ENCODE data around the gene FAM216A. TPM values are rescaled to one million over a fixed set of nuclear protein-coding genes. Genes with fewer than 3 reads are reported as not detected.

Gene FAM216A
- total RNA-seq, 1 experiment from 2014 or later: 10.1 TPM

- no peaks in the 10 kb centered on the region for H3K4me1 ChIP-seq (ENCODE audit: control insufficient read depth in 1 of 2, insufficient read depth in 2 of 2, low read length in 2 of 2)
Measured at GRCh38 chr12:110537605-110538409, 69.2 kb downstream of the FAM216A start.

More at GRCh38 chr12:110537605-110538409, 69.2 kb downstream of the FAM216A start:
- H2AFZ ChIP-seq (ENCODE audit: low read depth, low read length, poor library complexity, severe bottlenecking): no peak overlapping the region
- TF ChIP-seq ZFX (IDR thresholded peaks at IDR 0.05): no peak
- TF ChIP-seq RAD21 (IDR thresholded peaks at IDR 0.05; ENCODE audit: low read depth): no peak
- TF ChIP-seq ZBTB33 (IDR thresholded peaks at IDR 0.05; ENCODE audit: extremely low read depth, insufficient replicate concordance, low read length): no peak
- TF ChIP-seq, protein P1, sequence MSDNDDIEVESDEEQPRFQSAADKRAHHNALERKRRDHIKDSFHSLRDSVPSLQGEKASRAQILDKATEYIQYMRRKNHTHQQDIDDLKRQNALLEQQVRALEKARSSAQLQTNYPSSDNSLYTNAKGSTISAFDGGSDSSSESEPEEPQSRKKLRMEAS (IDR thresholded peaks at IDR 0.05): no peak
- TF ChIP-seq, protein P2, sequence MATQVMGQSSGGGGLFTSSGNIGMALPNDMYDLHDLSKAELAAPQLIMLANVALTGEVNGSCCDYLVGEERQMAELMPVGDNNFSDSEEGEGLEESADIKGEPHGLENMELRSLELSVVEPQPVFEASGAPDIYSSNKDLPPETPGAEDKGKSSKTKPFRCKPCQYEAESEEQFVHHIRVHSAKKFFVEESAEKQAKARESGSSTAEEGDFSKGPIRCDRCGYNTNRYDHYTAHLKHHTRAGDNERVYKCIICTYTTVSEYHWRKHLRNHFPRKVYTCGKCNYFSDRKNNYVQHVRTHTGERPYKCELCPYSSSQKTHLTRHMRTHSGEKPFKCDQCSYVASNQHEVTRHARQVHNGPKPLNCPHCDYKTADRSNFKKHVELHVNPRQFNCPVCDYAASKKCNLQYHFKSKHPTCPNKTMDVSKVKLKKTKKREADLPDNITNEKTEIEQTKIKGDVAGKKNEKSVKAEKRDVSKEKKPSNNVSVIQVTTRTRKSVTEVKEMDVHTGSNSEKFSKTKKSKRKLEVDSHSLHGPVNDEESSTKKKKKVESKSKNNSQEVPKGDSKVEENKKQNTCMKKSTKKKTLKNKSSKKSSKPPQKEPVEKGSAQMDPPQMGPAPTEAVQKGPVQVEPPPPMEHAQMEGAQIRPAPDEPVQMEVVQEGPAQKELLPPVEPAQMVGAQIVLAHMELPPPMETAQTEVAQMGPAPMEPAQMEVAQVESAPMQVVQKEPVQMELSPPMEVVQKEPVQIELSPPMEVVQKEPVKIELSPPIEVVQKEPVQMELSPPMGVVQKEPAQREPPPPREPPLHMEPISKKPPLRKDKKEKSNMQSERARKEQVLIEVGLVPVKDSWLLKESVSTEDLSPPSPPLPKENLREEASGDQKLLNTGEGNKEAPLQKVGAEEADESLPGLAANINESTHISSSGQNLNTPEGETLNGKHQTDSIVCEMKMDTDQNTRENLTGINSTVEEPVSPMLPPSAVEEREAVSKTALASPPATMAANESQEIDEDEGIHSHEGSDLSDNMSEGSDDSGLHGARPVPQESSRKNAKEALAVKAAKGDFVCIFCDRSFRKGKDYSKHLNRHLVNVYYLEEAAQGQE (IDR thresholded peaks at IDR 0.05; ENCODE audit: low read depth): no peak
- TF ChIP-seq EZH2 (IDR thresholded peaks at IDR 0.05): no peak
- TF ChIP-seq EGR1 (IDR thresholded peaks at IDR 0.05; ENCODE audit: low read depth): no peak
- no peak for TF ChIP-seq SRF (IDR thresholded peaks at IDR 0.05; ENCODE audit: low read depth)
- no peak for TF ChIP-seq ELF1 (IDR thresholded peaks at IDR 0.05; ENCODE audit: borderline replicate concordance, low read depth)
- TF ChIP-seq, protein P3, sequence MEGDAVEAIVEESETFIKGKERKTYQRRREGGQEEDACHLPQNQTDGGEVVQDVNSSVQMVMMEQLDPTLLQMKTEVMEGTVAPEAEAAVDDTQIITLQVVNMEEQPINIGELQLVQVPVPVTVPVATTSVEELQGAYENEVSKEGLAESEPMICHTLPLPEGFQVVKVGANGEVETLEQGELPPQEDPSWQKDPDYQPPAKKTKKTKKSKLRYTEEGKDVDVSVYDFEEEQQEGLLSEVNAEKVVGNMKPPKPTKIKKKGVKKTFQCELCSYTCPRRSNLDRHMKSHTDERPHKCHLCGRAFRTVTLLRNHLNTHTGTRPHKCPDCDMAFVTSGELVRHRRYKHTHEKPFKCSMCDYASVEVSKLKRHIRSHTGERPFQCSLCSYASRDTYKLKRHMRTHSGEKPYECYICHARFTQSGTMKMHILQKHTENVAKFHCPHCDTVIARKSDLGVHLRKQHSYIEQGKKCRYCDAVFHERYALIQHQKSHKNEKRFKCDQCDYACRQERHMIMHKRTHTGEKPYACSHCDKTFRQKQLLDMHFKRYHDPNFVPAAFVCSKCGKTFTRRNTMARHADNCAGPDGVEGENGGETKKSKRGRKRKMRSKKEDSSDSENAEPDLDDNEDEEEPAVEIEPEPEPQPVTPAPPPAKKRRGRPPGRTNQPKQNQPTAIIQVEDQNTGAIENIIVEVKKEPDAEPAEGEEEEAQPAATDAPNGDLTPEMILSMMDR (IDR thresholded peaks at IDR 0.05 in 2 of 3, conservative IDR thresholded peaks at IDR 0.05 in 1 of 3; ENCODE audit: borderline replicate concordance in 1 of 3, insufficient read depth in 1 of 3, low read depth in 2 of 3, low read length in 2 of 3): no peak
- no peak for TF ChIP-seq SIN3A (IDR thresholded peaks at IDR 0.05; ENCODE audit: low read depth)
- no peak for TF ChIP-seq CBX3 (IDR thresholded peaks at IDR 0.05; ENCODE audit: low read depth)
- TF ChIP-seq POLR2A (IDR thresholded peaks at IDR 0.05; ENCODE audit: borderline replicate concordance, extremely low read depth, insufficient read depth, insufficient read length): no peak
- CTCF ChIA-PET: no interaction called here
- intact Hi-C loops (cut with micrococcal nuclease): no loop called here
- no peak overlapping the region for H3K4me3 ChIP-seq (replicated peaks in 1 of 2; ENCODE audit: low read depth in 1 of 2, low read length in 2 of 2)
- H3K9ac ChIP-seq (ENCODE audit: low read length): no peak overlapping the region
- no peaks in the 10 kb centered on the region for H3K9me2 ChIP-seq (ENCODE audit: insufficient read depth)
- DNase-seq (ENCODE audit: low read depth, low spot score) (no peak), ATAC-seq (no peak)
- POLR2A ChIA-PET: no interaction called here
- RAD21 ChIA-PET (ENCODE audit: low non-redundant PET in 1 of 2, low total read pairs in 2 of 2, uncharacterized antibody in 2 of 2, unreplicated experiment in 2 of 2): no interaction called here
- H3K4me2 ChIP-seq (ENCODE audit: low read length): no peak overlapping the region
- H4K20me1 ChIP-seq (ENCODE audit: insufficient read depth): no peaks in the 10 kb centered on the region
- H3K36me3 ChIP-seq (ENCODE audit: control insufficient read depth in 1 of 2, insufficient read depth in 2 of 2, low read length in 2 of 2): peaks cover 12 to 38% of the 10 kb centered on the region in 2 experiments
- H3K27ac ChIP-seq (ENCODE audit: low read depth, low read length): no peak overlapping the region
- H3K9me3 ChIP-seq (ENCODE audit: control insufficient read depth in 1 of 2, insufficient read depth in 1 of 2, low read depth in 1 of 2, low read length in 2 of 2): no peaks in the 10 kb centered on the region
- H3K79me2 ChIP-seq (ENCODE audit: insufficient read depth, low read length): peaks cover 31% of the 10 kb centered on the region; the same call in 1 of the 2 replicates
- no TSS peak for BruUV-seq (replicated peaks)
- no peaks in the 10 kb centered on the region for H3K27me3 ChIP-seq (ENCODE audit: insufficient read depth, low read length)
